Kidney (tissue), 14 donors: ENCODE measurements around the gene ATP6V0A4. TPM values are rescaled to one million over a fixed set of nuclear protein-coding genes. Genes with fewer than 3 reads are reported as not detected.
A peak's percentile ranks its signal among the peaks of the same experiment; 100 is the strongest.

ENCODE experiments used
- DNase-seq, 5 donors: peaks; one replicate each; pipeline ENCODE4 v3.0.0-alpha.2; 2013 to 2020
- FAIRE-seq: peaks from 2 replicates; lab custom pipeline; 2012; peaks lifted over from hg19 to GRCh38; lab: Jason Lieb, UNC
- H3K27ac ChIP-seq, 2 donors: one replicate each; pipeline ENCODE4 v1.7.0; 2013; ENCODE audit warnings: low read depth in 2 of 2, low read length in 2 of 2, inconsistent platforms in 1 of 2
- H3K27me3 ChIP-seq: one replicate; pipeline ENCODE4 v1.7.1; 2013; ENCODE audit warnings: low read length, inconsistent platforms; ENCODE audit not compliant: control insufficient read depth, insufficient read depth
- H3K36me3 ChIP-seq, 3 donors: one replicate each; pipeline versions ENCODE4 v1.7.0 to v1.7.1; 2013; ENCODE audit warnings: low read length in 3 of 3, control low read depth in 1 of 3, inconsistent platforms in 1 of 3; ENCODE audit not compliant: insufficient read depth in 3 of 3, control insufficient read depth in 2 of 3
- H3K4me1 ChIP-seq, 3 donors: one replicate each; pipeline versions ENCODE4 v1.7.0 to v1.7.1; 2013; ENCODE audit warnings: low read length in 3 of 3, inconsistent platforms in 1 of 3, low read depth in 1 of 3; ENCODE audit not compliant: control insufficient read depth in 2 of 3, insufficient read depth in 2 of 3
- H3K4me3 ChIP-seq, 3 donors: one replicate each; pipeline versions ENCODE4 v1.7.0 to v1.8.1; 2013; ENCODE audit warnings: low read length in 3 of 3, control low read depth in 1 of 3, inconsistent platforms in 1 of 3
- H3K9ac ChIP-seq, 3 donors: one replicate each; pipeline versions ENCODE4 v1.7.0 to v1.7.1; 2013; ENCODE audit warnings: low read length in 3 of 3, control low read depth in 1 of 3, inconsistent platforms in 1 of 3
- H3K9me3 ChIP-seq, 3 donors: one replicate each; pipeline versions ENCODE4 v1.7.0 to v1.7.1; 2013; ENCODE audit warnings: low read length in 3 of 3, control low read depth in 1 of 3, inconsistent platforms in 1 of 3; ENCODE audit not compliant: control insufficient read depth in 2 of 3, insufficient read depth in 1 of 3
- CTCF ChIP-seq: IDR thresholded peaks from 3 replicates; pipeline ENCODE4 v1.5.1; 2012; ENCODE audit warnings: mild to moderate bottlenecking, moderate library complexity, borderline replicate concordance; ENCODE audit not compliant: insufficient read depth; ENCODE audit errors: extremely low read depth
- intact Hi-C: fragments of 100-400 bp; cut with DNase I; formaldehyde crosslinking; loops from one replicate; pipeline ENCODE4 v1.11.1; 2022
- polyA plus RNA-seq: library from polyadenylated mRNA; stranded (reverse); fragments of 350-450 nt; fragmentation: Illumina TruSeq; extraction: RNeasy Lipid Tissue Mini Kit (QIAGEN cat#74804); gene quantifications from one replicate; pipeline ENCODE4 v1.2.3, GENCODE V29; 2014; ENCODE audit warnings: low read depth, low replicate concordance; ENCODE audit not compliant: insufficient read depth
- total RNA-seq: library from RNA; stranded (reverse); fragmentation: NEBNext Ultra II Directional; extraction: Animal tissue kit (Norgen Biotek cat#: 25700); gene quantifications from one replicate; pipeline ENCODE4 v1.2.1, GENCODE V29; 2021
- donor health status: control.
- donor health status: control.
- donor health status: control.
- donor health status: control.
- donor health status: control.
- donor health status: DM: yes; HTN: yes; CAD: no.
- donor health status: Normal renal cell carcinoma (clear cell type).

The ATP6V0A4 gene
- total and polyA plus RNA-seq, 2 donors from 2014 or later = 30.5 to 140 TPM

DNA sequence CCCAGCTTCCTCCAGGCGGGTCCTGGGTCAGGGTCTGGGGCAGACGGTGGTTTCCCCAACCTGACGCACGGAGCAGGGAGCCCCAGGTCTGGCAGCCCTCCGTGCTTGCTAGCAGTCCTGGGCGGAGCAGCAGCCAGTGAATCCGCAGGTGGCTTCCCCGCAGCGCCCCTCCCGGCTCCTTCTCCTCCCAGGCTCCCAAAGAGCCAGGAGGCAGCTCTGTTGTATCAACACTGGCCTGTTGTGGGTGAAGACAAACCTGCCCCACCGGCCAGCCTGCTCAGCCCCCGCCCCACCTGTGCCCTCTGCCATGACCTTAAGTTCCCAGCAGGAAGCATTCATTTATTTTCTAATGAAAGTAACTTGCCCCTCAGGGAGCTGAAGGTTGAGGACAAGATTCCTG, 24.2 kb downstream of the ATP6V0A4 start:
- no peaks in the 10 kb centered on the region for H3K27me3 ChIP-seq
- FAIRE-seq = no peak
- H3K4me3 ChIP-seq = peak overlapping the region in 2 of 3 donors; percentile 44 to 52
- intact Hi-C loops = no loop called here
- no peak for TF ChIP-seq CTCF
- H3K27ac ChIP-seq = peak overlapping the region; percentile 64 to 67
- no peak overlapping the region for H3K9ac ChIP-seq
- H3K9me3 ChIP-seq = no peaks in the 10 kb centered on the region
- peaks cover 0 to 4% (median 0%) of the 10 kb centered on the region in 3 donors for H3K4me1 ChIP-seq
- H3K36me3 ChIP-seq = peaks cover 0 to 4% (median 0%) of the 10 kb centered on the region in 3 donors
- peak in 1 of 5 donors; percentile 77 for DNase-seq

- FAIRE-seq (no peak), DNase-seq (peak in 1 of 5 donors; percentile 15)
- H3K4me3 ChIP-seq = peak overlapping the region in 2 of 3 donors; percentile 44 to 52
- H3K36me3 ChIP-seq = peaks cover 0 to 4% (median 2%) of the 10 kb centered on the region in 3 donors
- no peaks in the 10 kb centered on the region for H3K27me3 ChIP-seq
- H3K27ac ChIP-seq = peak overlapping the region; percentile 64 to 67
- intact Hi-C loops = no loop called here
- no peak for TF ChIP-seq CTCF
- H3K4me1 ChIP-seq = peaks cover 0 to 4% (median 0%) of the 10 kb centered on the region in 3 donors
- H3K9ac ChIP-seq = peak overlapping the region in 2 of 3 donors; percentile 12 to 16
- H3K9me3 ChIP-seq = no peaks in the 10 kb centered on the region
Measured at GRCh38 chr7:138773176-138773575, 24.8 kb downstream of the ATP6V0A4 start.

GRCh38 chr7:138770904-138771303, 27.1 kb downstream of the ATP6V0A4 start:
- Histone ChIP-seq H3K27ac (no peak overlapping the region), H3K9me3 (no peaks in the 10 kb centered on the region), H3K9ac (no peak overlapping the region), H3K36me3 (peaks cover 0 to 4% (median 3%) of the 10 kb centered on the region in 3 donors), H3K4me1 (peaks cover 0 to 2% (median 0%) of the 10 kb centered on the region in 3 donors), H3K27me3 (no peaks in the 10 kb centered on the region), H3K4me3 (no peak overlapping the region)
- intact Hi-C loops = no loop called here
- TF ChIP-seq CTCF = no peak
- no peak for DNase-seq
- no peak for FAIRE-seq

- TF ChIP-seq CTCF = no peak
- Histone ChIP-seq H3K27me3 (no peaks in the 10 kb centered on the region), H3K4me1 (peaks cover 0 to 2% (median 0%) of the 10 kb centered on the region in 3 donors), H3K27ac (no peak overlapping the region), H3K9ac (no peak overlapping the region), H3K36me3 (peaks cover 0 to 4% (median 3%) of the 10 kb centered on the region in 3 donors), H3K9me3 (no peaks in the 10 kb centered on the region), H3K4me3 (no peak overlapping the region)
- FAIRE-seq (no peak), DNase-seq (peak in 1 of 5 donors; percentile 22)
- intact Hi-C loops = no loop called here
Measured at GRCh38 chr7:138768241-138768640, 29.8 kb downstream of the ATP6V0A4 start.
